Activated naive CD8-positive, alpha-beta T cell treated with anti-CD3 and anti-CD28 coated beads for 36 hours (primary cell): Measurements from ENCODE around the gene DCP2. TPM values are rescaled to one million over a fixed set of nuclear protein-coding genes. Genes with fewer than 3 reads are reported as not detected.

Experiments used
- DNase-seq: peaks from one replicate; pipeline ENCODE4 v3.0.0; 2021
- H3K27ac Mint-ChIP-seq: one replicate; pipeline ENCODE4 v1.8.0; 2022; ENCODE audit warnings: mild to moderate bottlenecking, moderate library complexity, mixed read lengths
- H3K27me3 Mint-ChIP-seq: one replicate; pipeline ENCODE4 v1.8.0; 2022; ENCODE audit warnings: mild to moderate bottlenecking, mixed read lengths
- H3K36me3 Mint-ChIP-seq: one replicate; pipeline ENCODE4 v1.8.0; 2021; ENCODE audit warnings: mild to moderate bottlenecking, mixed read lengths
- H3K4me1 Mint-ChIP-seq: one replicate; pipeline ENCODE4 v1.8.0; 2021; ENCODE audit warnings: mixed read lengths
- H3K4me3 Mint-ChIP-seq: one replicate; pipeline ENCODE4 v1.8.0; 2022; ENCODE audit warnings: mild to moderate bottlenecking, moderate library complexity, mixed read lengths
- H3K9me3 Mint-ChIP-seq: one replicate; pipeline ENCODE4 v1.8.0; 2022; ENCODE audit warnings: mixed read lengths
- total RNA-seq, 2 experiments: library from RNA; stranded (reverse); gene quantifications; one replicate each; pipeline ENCODE4 v1.2.3, GENCODE V29; 2021

The DCP2 gene
- total RNA-seq, 2 experiments from 2014 or later = 78.0 to 78.7 TPM

GRCh38 chr5:113058706-113059226 lies 82.2 kb downstream of the DCP2 start:
- Mint-ChIP-seq H3K36me3 (no peaks in the 10 kb centered on the region), H3K4me1 (peaks cover 20% of the 10 kb centered on the region), H3K9me3 (no peaks in the 10 kb centered on the region), H3K27me3 (no peaks in the 10 kb centered on the region), H3K27ac (no peak overlapping the region), H3K4me3 (no peak overlapping the region)
- DNase-seq = no peak

- Mint-ChIP-seq H3K4me3 (no peak overlapping the region), H3K27me3 (no peaks in the 10 kb centered on the region), H3K4me1 (peaks cover 20% of the 10 kb centered on the region), H3K9me3 (no peaks in the 10 kb centered on the region), H3K36me3 (no peaks in the 10 kb centered on the region), H3K27ac (no peak overlapping the region)
- DNase-seq = no peak
Measured at GRCh38 chr5:113059232-113060040, 82.8 kb downstream of the DCP2 start.

- Mint-ChIP-seq H3K4me3 (no peak overlapping the region), H3K27me3 (no peaks in the 10 kb centered on the region), H3K27ac (no peak overlapping the region), H3K4me1 (peaks cover 20% of the 10 kb centered on the region), H3K36me3 (no peaks in the 10 kb centered on the region), H3K9me3 (no peaks in the 10 kb centered on the region)
- no peak for DNase-seq
Measured at GRCh38 chr5:113060408-113061025, 83.9 kb downstream of the DCP2 start.

GRCh38 chr5:113061846-113062780 lies 85.5 kb downstream of the DCP2 start:
- no peaks in the 10 kb centered on the region for H3K27me3 Mint-ChIP-seq
- no peak overlapping the region for H3K27ac Mint-ChIP-seq
- H3K4me1 Mint-ChIP-seq = peaks cover 24% of the 10 kb centered on the region
- no peaks in the 10 kb centered on the region for H3K9me3 Mint-ChIP-seq
- H3K36me3 Mint-ChIP-seq = no peaks in the 10 kb centered on the region
- DNase-seq = no peak
- H3K4me3 Mint-ChIP-seq = no peak overlapping the region

GRCh38 chr5:113062869-113063508 lies 86.4 kb downstream of the DCP2 start:
- Mint-ChIP-seq H3K4me3 (no peak overlapping the region), H3K4me1 (peaks cover 24% of the 10 kb centered on the region), H3K27me3 (no peaks in the 10 kb centered on the region), H3K9me3 (no peaks in the 10 kb centered on the region), H3K27ac (no peak overlapping the region), H3K36me3 (no peaks in the 10 kb centered on the region)
- no peak for DNase-seq

- no peaks in the 10 kb centered on the region for H3K9me3 Mint-ChIP-seq
- H3K36me3 Mint-ChIP-seq = no peaks in the 10 kb centered on the region
- no peak overlapping the region for H3K27ac Mint-ChIP-seq
- no peak overlapping the region for H3K4me3 Mint-ChIP-seq
- peaks cover 24% of the 10 kb centered on the region for H3K4me1 Mint-ChIP-seq
- H3K27me3 Mint-ChIP-seq = no peaks in the 10 kb centered on the region
- DNase-seq = no peak
Measured at GRCh38 chr5:113063927-113064326, 87.3 kb downstream of the DCP2 start.

- peaks cover 21% of the 10 kb centered on the region for H3K4me1 Mint-ChIP-seq
Measured at GRCh38 chr5:113064806-113065205, 88.2 kb downstream of the DCP2 start.

GRCh38 chr5:113065626-113066025 lies 89.0 kb downstream of the DCP2 start:
- H3K9me3 Mint-ChIP-seq = no peaks in the 10 kb centered on the region
- H3K27ac Mint-ChIP-seq = no peak overlapping the region
- H3K36me3 Mint-ChIP-seq = no peaks in the 10 kb centered on the region
- H3K27me3 Mint-ChIP-seq = no peaks in the 10 kb centered on the region
- peaks cover 21% of the 10 kb centered on the region for H3K4me1 Mint-ChIP-seq
- no peak overlapping the region for H3K4me3 Mint-ChIP-seq
- no peak for DNase-seq

More at GRCh38 chr5:113064806-113065205, 88.2 kb downstream of the DCP2 start:
- no peak overlapping the region for H3K27ac Mint-ChIP-seq
- no peak overlapping the region for H3K4me3 Mint-ChIP-seq
- DNase-seq = no peak
- H3K27me3 Mint-ChIP-seq = no peaks in the 10 kb centered on the region
- H3K36me3 Mint-ChIP-seq = no peaks in the 10 kb centered on the region
- no peaks in the 10 kb centered on the region for H3K9me3 Mint-ChIP-seq

- H3K27ac Mint-ChIP-seq = no peak overlapping the region
- no peak overlapping the region for H3K4me3 Mint-ChIP-seq
- H3K4me1 Mint-ChIP-seq = peaks cover 8% of the 10 kb centered on the region
- no peaks in the 10 kb centered on the region for H3K36me3 Mint-ChIP-seq
- H3K9me3 Mint-ChIP-seq = no peaks in the 10 kb centered on the region
- DNase-seq = no peak
- H3K27me3 Mint-ChIP-seq = no peaks in the 10 kb centered on the region
Measured at GRCh38 chr5:113067635-113068344, 91.2 kb downstream of the DCP2 start.

- no peaks in the 10 kb centered on the region for H3K9me3 Mint-ChIP-seq
- H3K27me3 Mint-ChIP-seq = no peaks in the 10 kb centered on the region
- peaks cover 12% of the 10 kb centered on the region for H3K4me1 Mint-ChIP-seq
- no peak overlapping the region for H3K4me3 Mint-ChIP-seq
- no peaks in the 10 kb centered on the region for H3K36me3 Mint-ChIP-seq
- no peak for DNase-seq
- no peak overlapping the region for H3K27ac Mint-ChIP-seq
Measured at GRCh38 chr5:113068559-113068958, 92.0 kb downstream of the DCP2 start.

Other genes starting within 250 kb of the DCP2 start
- gene APC, start 238.9 kb upstream of the DCP2 start, total RNA-seq = 10 to 100 TPM; 19.5 to 19.8 TPM
- 10 to 100 TPM; 66.5 to 67.3 TPM for gene SRP19, start 115.5 kb upstream of the DCP2 start, total RNA-seq
- gene REEP5, start 54.6 kb upstream of the DCP2 start, total RNA-seq = 10 to 100 TPM; 40.0 to 45.3 TPM